ENCODE measurements around the gene NOX5.

DNA sequence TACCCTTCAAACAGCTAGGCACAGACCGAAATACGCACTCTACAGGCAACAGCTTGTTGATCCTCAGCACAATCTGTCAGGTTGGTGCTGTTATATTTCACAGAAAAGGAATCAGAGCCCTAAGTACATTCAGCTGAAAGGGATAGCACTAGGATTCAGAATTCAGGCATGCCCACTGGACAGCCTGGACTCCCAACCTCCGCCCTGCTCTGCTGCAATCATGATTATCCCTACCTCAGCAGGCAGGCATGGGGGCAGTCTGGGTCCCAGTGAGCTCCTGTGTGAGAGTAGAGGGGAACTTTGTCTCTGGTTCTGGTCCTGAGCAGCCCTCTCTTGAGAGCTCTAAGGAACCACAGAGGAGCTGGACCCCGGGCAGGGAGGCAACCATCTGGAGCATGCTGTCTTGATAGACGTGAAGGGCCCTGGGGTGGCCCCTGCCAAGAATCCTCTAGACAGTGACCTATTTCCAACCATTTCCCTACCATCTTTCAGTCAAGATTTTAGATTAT is 23.4 kb upstream of the NOX5 start:
- TF ChIP-seq POLR2A (IDR thresholded peaks at IDR 0.05; ENCODE audit: low read depth, low read length) (no peak), POLR2AphosphoS5 (IDR thresholded peaks at IDR 0.05; ENCODE audit: low read depth, low read length) (no peak)

All from GM12892 (cell line).